ENCODE results near the gene FOXP4.

Gene FOXP4

GRCh38 chr6:41638935-41639808 lies 93.0 kb downstream of the FOXP4 start:
- TF ChIP-seq POLR2A (IDR thresholded peaks at IDR 0.05; ENCODE audit: low read length) (no peak), GATA1 (IDR thresholded peaks at IDR 0.05; ENCODE audit: low read depth, low read length) (no peak)
- DNase-seq, result no peak

GRCh38 chr6:41639809-41640371 lies 93.7 kb downstream of the FOXP4 start:
- no peak for DNase-seq
- TF ChIP-seq GATA1 (IDR thresholded peaks at IDR 0.05; ENCODE audit: low read depth, low read length), result no peak
- TF ChIP-seq POLR2A (IDR thresholded peaks at IDR 0.05; ENCODE audit: low read length), result no peak

- TF ChIP-seq POLR2A (IDR thresholded peaks at IDR 0.05; ENCODE audit: low read length), result no peak
- TF ChIP-seq GATA1 (IDR thresholded peaks at IDR 0.05; ENCODE audit: low read depth, low read length), result no peak
- no peak for DNase-seq
Measured at GRCh38 chr6:41640426-41640825, 94.2 kb downstream of the FOXP4 start.

GRCh38 chr6:41641352-41641925 lies 95.3 kb downstream of the FOXP4 start:
- DNase-seq, result no peak
- no peak for TF ChIP-seq POLR2A (IDR thresholded peaks at IDR 0.05; ENCODE audit: low read length)

- TF ChIP-seq POLR2A (IDR thresholded peaks at IDR 0.05; ENCODE audit: low read length), result no peak
- no peak for TF ChIP-seq GATA1 (IDR thresholded peaks at IDR 0.05; ENCODE audit: low read depth, low read length)
- no peak for DNase-seq
Measured at GRCh38 chr6:41642090-41642959, 96.1 kb downstream of the FOXP4 start.

- TF ChIP-seq GATA1 (IDR thresholded peaks at IDR 0.05; ENCODE audit: low read depth, low read length), result no peak
- TF ChIP-seq POLR2A (IDR thresholded peaks at IDR 0.05; ENCODE audit: low read length), result no peak
- DNase-seq, result no peak
Measured at GRCh38 chr6:41642960-41643898, 97.0 kb downstream of the FOXP4 start.

- DNase-seq, result no peak
- TF ChIP-seq GATA1 (IDR thresholded peaks at IDR 0.05; ENCODE audit: low read depth, low read length), result no peak
- TF ChIP-seq POLR2A (IDR thresholded peaks at IDR 0.05; ENCODE audit: low read length), result no peak
Measured at GRCh38 chr6:41643899-41644269, 97.7 kb downstream of the FOXP4 start.

- DNase-seq, result no peak
- TF ChIP-seq POLR2A (IDR thresholded peaks at IDR 0.05; ENCODE audit: low read length) (no peak), GATA1 (IDR thresholded peaks at IDR 0.05; ENCODE audit: low read depth, low read length) (no peak)
Measured at GRCh38 chr6:41644297-41644879, 98.2 kb downstream of the FOXP4 start.

- no peak for DNase-seq
- no peak for TF ChIP-seq POLR2A (IDR thresholded peaks at IDR 0.05; ENCODE audit: low read length)
- no peak for TF ChIP-seq GATA1 (IDR thresholded peaks at IDR 0.05; ENCODE audit: low read depth, low read length)
Measured at GRCh38 chr6:41645007-41645618, 98.9 kb downstream of the FOXP4 start.

- DNase-seq, result no peak
- TF ChIP-seq GATA1 (IDR thresholded peaks at IDR 0.05; ENCODE audit: low read depth, low read length), result no peak
Measured at GRCh38 chr6:41646026-41646795, 100.0 kb downstream of the FOXP4 start.

GRCh38 chr6:41647061-41647511 lies 100.9 kb downstream of the FOXP4 start:
- TF ChIP-seq GATA1 (IDR thresholded peaks at IDR 0.05; ENCODE audit: low read depth, low read length), result no peak
- TF ChIP-seq POLR2A (IDR thresholded peaks at IDR 0.05; ENCODE audit: low read length), result no peak

More at GRCh38 chr6:41647061-41647511, 100.9 kb downstream of the FOXP4 start:
- DNase-seq, result no peak
